ENCODE results near the gene FKBP4.
A peak's percentile ranks its signal among the peaks of the same experiment; 100 is the strongest.

The FKBP4 gene

DNA sequence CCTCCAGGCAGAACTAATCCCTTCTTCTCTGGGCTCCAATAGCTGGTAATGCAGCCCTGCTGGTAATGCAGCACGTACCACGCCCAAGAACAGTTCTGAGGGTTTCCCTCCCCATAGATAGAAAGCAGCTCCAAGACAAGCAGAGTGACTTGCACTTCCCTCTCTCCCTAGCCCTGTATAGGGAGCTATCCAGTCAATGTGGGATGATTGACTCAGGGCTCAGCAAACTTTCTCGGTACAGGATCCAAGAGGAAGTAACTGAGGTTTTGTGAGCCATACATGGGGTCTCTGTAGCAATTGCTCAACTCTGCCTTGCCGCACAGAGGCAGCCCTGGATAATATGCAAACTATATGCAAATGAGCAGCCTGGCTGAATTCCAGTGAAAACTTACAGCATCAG, 15.5 kb upstream of the FKBP4 start:
- DNase-seq (ENCODE audit: low read depth in 2 of 2): no peak

GRCh38 chr12:2783936-2784600, 10.7 kb upstream of the FKBP4 start:
- DNase-seq (ENCODE audit: low read depth in 2 of 2): peak; percentile 22 to 32

- no peak for DNase-seq (ENCODE audit: low read depth in 2 of 2)
Observed at GRCh38 chr12:2785017-2785416, 9.8 kb upstream of the FKBP4 start.

GRCh38 chr12:2791089-2791488, 3.7 kb upstream of the FKBP4 start:
- DNase-seq (ENCODE audit: low read depth in 2 of 2): no peak

DNA sequence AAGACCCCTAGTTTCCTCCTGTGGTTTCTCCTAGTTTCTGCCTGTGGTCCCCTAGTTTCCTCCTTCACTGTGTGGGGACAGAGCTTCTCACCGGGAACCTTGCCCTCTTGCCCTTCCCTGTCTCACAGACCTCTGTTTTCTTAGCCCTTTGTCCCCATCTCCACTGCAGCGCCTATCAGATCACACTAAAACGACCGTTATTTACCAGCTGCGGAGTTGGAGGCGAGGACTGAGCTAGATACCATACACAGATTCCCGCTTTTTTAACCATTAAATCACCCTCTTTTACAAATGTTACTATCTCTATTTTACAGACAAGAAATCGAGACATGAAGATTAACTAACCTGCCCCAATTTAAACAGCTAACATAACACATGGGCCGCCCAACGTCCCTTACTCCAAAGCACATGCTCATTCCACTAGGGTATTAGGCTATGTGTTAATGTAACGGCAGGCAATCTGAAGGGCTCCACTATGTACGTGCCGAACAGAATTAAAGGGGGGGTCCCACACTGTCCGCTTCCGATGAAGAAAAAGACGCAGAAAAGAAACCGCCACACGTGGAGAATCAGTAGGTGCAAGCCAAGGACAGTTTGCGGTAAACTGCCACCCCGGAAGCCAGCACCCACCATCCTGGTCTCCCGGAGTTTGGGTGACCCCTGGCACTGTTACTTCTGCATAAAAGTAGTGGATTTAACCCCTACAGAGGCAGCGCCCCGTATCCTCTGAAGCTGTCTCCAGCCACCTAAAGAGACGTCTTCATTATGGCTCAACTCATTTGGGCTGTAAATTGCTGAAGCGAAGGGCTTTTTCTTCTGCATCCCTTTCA, 1.9 kb upstream of the FKBP4 start:
- DNase-seq (ENCODE audit: low read depth in 2 of 2): no peak

DNA sequence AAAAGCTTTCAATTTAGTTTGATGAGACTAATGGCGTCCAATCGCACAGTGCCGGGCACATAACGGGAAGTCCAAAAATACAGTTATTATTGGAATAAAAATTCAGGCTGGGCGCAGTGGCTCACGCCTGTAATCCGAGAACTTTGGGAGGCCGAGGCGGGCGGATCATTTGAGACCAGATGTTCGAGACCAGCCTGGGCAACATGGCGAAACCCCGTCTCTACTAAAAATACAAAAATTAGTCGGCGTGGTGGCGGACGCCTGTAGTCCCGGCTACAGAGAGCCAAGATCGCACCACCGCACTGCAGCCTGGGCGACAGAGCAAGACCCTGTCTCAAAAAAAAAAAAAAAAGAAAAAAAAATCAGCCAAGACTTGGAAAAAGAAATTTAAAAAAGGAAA, 1.2 kb upstream of the FKBP4 start:
- no peak for DNase-seq (ENCODE audit: low read depth in 2 of 2)

GRCh38 chr12:2794191-2794735, 507 bp upstream of the FKBP4 start:
- DNase-seq (ENCODE audit: low read depth in 2 of 2): no peak

DNA sequence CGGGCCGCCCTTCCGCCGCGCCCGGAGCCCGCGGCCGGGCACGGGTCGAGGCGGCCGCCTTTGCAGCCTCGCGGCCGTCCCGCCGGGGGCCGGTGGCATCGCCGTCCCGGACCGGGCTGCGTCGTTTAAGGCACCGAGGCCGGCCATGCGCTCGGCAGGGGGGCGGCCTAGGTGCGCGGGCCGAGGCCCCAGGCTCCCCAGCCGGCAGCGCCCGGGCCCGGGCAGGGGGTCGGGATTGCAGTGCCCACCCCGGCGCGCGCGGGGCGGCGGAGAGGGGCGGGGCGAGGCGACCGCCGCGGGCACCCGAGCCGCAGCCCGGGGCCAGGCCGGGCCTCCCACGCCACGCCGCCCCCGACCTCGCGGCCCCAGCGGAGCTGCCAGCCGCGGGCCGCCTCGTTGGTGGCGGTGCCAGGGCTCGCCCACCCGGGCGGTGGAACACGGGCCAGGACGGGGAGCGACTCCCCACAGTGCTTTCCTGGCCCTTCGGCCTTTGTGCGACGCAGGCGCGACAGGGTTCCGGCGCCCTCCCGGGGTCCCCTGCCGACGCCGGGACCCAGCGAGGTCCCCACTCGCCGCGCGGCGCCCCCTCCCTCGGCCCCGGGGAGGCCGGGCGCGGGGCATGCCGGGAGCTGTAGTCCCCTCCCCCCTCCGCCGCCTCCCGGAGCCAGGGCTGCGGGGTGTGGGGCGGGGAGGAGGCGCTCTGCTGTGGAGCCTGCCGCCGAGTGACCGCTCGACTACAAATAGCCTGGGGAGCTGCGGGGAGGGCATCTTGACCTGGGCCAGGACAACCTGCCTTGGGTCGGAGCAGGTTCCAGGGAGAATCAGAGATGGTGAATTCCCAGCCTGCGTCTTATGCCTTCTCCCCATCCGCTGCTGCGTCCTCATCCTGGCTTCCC, 769 bp downstream of the FKBP4 start:
- peak; percentile 57 to 77 for DNase-seq (ENCODE audit: low read depth in 2 of 2)

DNA sequence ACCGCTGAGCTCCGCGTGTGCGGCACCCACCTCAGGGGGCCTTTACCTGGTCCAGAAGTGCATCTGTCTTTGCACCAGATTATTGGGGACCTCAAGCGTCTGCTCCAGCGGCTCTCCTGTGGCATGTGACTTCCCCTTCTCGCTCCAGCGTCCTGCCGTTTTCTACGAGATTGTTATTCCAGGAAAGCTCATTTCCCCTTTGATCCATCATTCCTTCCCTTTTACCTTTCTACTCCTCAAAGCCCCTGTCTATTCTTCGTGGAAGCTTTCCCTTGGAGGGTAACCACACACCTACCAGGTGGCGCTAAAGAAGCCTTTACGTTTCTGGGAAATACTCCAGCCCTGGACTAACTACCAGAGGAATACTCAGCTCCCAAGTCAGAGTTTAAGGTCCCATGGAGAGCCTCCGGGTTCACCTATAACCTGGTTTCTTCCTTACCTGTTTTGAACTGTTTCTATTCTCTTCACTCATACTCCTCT, 1.5 kb downstream of the FKBP4 start:
- DNase-seq (ENCODE audit: low read depth in 2 of 2): no peak

DNA sequence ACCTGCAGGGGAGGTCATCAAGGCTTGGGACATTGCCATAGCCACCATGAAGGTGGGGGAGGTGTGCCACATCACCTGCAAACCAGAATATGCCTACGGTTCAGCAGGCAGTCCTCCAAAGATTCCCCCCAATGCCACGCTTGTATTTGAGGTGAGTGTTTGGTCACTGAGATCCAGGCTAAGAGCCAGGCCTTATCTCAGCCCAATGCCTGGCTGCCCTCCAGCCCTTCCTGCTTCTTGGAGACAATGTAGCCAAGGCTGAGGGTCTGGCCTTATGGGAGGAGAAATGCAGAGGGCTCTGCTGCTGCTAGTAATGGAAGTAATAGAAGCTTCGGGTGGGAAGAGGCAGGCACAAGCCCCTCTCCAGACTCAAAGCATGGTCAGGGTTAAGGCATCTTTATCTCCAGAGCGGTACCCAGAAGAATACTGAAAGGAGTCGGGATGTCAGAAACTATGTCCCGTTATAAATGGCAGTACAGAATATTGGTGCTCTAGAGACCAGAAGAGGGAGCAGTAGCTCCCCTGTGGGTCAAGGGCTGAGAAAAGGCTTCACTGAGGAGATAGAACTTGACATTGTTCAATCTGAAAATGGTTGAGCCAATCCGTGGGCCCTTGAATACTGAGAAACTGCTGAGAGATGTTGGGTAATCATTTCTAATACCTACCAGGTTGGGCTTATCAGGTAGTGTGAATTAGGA, 3.1 kb downstream of the FKBP4 start:
- DNase-seq (ENCODE audit: low read depth in 2 of 2): no peak

GRCh38 chr12:2800046-2800570, 5.3 kb downstream of the FKBP4 start:
- no peak for DNase-seq (ENCODE audit: low read depth in 2 of 2)

GRCh38 chr12:2801044-2801783, 6.4 kb downstream of the FKBP4 start:
- DNase-seq (ENCODE audit: low read depth in 2 of 2): no peak

GRCh38 chr12:2803635-2804392, 9.0 kb downstream of the FKBP4 start:
- DNase-seq (ENCODE audit: low read depth in 2 of 2): no peak

DNA sequence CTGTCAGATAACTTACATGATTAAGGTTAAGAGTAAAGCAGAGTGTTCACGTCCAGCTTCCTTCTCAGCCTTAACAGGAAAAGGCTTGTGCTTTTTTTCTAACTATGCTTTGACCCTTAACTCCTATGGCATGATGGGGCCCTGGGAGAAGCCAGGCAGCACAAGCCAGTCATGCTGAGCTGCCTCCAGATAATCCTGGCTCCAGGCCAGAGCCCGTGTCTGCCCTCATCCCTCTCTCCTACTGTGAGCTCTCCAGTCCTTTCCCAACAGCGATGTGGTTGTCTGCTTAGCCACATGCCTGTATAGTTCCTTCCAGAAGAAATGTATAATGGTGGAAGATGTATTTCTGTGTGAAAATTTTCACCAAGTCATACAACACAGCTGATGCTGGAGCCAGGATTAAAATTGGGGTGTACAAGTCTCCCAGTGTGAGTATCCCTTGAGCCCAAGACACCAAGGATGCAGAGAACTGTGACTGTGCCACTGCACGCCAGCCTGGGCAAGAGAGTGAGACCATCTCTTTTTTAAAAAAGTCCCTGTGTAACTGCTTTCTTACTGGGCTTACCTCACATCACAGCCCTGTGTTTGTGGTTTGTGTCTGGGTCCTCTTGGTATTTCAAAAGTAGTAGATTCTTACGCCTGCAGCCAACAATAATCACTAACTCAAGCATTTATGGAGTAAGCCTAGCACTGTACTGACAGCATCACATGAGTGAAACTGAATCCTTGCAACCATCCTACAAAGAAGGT, 9.8 kb downstream of the FKBP4 start:
- no peak for DNase-seq (ENCODE audit: low read depth in 2 of 2)

- no peak for DNase-seq (ENCODE audit: low read depth in 2 of 2)
Observed at GRCh38 chr12:2805143-2805520, 10.4 kb downstream of the FKBP4 start.

GRCh38 chr12:2806700-2807099, 11.9 kb downstream of the FKBP4 start:
- DNase-seq (ENCODE audit: low read depth in 2 of 2): no peak

DNA sequence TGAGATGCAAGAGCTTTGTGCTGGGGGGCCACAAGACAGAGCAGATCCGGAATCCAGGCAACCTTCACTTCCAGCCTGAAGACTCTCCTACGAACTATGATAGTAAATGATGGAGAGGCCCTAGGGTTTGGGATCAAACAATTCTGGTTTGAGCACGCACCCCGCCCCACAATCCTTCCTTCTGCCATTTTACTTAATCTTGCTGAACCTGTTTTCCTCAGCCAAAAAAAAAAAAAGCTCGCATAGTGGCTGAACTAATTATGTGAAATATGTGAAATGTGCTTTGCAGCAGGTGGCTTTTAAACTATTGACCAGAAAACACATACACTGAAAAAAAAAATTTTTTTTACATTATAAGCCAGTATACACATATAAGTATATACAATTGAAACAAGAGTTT, 17.0 kb downstream of the FKBP4 start:
- DNase-seq (ENCODE audit: low read depth in 2 of 2): no peak

GRCh38 chr12:2812290-2813213, 17.8 kb downstream of the FKBP4 start, which contains the start of gene ITFG2:
Gene ITFG2 (plus strand): TSS chr12:2812668. CDS start chr12:2812761, 93 bp downstream.
- DNase-seq (ENCODE audit: low read depth in 2 of 2): peak; percentile 90 to 91

All from stimulated activated CD4-positive, alpha-beta T cell treated with anti-CD3 and anti-CD28 coated beads, Interleukin-1b, Interleukin-23, amount 100 ng/mL, for 4 hours (primary cell).